ENCODE measurements around the gene PAX5.

DNA sequence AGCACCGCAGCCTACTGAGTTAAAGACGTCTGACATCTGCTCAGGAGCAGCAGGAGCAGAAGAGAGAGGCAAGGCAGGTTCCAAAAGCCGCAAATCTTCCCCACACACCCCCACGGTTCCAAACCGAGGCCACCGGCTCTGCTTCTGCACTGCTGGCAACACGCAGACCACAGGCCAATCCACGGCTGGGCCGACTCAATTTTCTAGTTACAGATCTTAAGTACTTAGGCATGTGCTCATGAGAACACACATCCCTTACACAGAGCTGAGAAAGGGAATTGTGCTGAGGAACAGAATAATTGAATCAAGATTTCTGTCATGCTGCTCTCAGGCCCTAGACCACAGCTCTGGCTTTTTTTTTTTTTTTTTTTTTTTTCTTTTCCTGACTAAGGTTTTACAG lies 32.6 kb downstream of the PAX5 start:
- no peak for TF ChIP-seq YY1 (IDR thresholded peaks at IDR 0.05; ENCODE audit: insufficient read depth, insufficient read length)
- no peak for TF ChIP-seq ZNF274 (IDR thresholded peaks at IDR 0.05; ENCODE audit: low read depth, low read length)

Measured in NT2/D1 (cell line).